NCI-H128 (cell line): ENCODE data around the gene NCR1.
"Not testable (repeated sequence)": the region's sequence is repeated elsewhere in the genome, so short reads cannot be mapped to it uniquely, and the experiment has no call there.

Experiments
- DNase-seq: peaks from one replicate; lab custom pipeline; 2025; ENCODE audit not compliant: unreplicated experiment; lab: John Stamatoyannopoulos, UW

Gene NCR1

DNA sequence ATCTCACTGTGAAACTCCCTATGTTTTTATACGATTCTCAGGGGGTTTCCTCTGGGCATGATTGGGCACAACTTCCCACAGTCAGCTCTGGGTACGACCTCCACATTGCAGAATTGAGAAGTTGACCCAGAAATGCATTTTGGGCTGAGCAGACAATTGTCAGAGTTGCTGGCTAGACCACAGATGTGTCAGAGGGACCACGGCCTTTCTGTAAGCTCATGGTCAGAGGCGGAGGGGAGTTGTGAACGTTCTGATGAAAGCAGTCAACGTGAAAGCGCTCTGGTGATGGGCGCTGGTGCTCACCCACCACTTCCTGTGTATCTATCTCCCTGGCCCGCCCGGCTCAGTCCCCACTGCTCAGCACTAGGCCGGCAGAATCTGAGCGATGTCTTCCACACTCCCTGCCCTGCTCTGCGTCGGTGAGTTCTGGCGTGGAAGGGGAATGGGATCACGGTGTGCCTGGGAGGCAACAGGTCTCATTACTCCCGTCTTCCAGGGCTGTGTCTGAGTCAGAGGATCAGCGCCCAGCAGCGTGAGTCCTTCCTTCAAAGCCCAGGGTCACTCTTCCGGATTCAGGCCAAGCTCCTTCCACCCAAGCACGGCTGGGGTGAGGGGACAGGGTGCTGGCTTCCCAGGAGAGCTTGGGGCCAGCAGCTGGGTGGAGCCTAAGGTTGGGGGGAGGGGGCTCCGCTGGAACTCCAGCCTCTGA lies at the start of gene NCR1:
TSS of gene NCR1 (plus strand) at position 346 of the 709 bp plus-strand sequence. CDS start at position 386, 40 bp downstream.
- DNase-seq: no peak

- DNase-seq: not testable (repeated sequence)
These were observed 47.5 kb upstream of the NCR1 start for GRCh38 chr19:54858476-54858875.

DNA sequence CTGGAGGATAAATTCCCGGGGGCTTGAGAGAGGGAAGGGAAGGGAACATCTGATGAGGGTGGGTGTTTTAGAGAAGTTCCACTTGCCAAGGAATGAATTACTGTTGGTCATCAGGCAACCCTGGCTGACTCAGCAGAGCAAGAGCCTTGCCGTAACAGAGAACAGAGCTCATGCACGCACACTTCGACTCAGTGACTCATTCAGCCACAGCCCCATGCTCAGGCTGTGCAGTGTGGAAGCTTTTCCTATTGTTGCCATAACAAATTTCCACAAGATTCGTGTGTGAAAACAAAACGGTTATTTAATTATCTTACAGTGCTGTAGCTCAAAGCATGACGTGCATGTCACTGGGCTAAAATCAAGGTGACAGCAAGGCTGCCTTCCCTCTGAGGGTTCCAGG lies 46.5 kb upstream of the NCR1 start:
- not testable (repeated sequence) for DNase-seq

DNA sequence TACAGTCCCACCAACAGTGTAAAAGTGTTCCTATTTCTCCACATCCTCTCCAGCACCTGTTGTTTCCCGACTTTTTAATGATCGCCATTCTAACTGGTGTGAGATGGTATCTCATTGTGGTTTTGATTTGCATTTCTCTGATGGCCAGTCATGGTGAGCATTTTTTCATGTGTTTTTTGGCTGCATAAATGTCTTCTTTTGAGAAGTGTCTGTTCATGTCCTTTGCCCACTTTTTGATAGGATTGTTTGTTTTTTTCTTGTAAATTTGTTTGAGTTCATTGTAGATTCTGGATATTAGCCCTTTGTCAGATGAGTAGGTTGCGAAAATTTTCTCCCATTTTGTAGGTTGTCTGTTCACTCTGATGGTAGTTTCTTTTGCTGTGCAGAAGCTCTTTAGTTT lies 42.5 kb upstream of the NCR1 start:
- DNase-seq: not testable (repeated sequence)

DNA sequence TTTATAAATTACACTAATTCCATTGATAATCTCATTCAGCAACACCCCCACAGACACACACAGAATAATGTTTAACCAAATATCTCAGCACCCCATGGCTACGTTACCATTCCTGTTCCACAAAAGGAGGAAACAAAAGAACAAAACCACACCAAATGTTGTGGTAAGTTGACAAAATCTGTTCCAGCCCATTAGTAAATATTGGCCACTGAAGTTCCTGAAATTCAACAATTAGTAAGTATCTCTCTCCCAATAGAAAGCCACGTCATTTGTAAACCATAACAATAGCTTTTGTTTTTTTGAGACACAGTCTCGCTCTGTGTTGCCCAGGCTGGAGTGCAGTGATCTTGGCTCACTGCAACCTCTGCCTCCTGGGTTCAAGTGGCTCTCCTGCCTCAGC lies 34.3 kb upstream of the NCR1 start:
- no peak for DNase-seq

GRCh38 chr19:54873990-54874389 lies 32.0 kb upstream of the NCR1 start, which contains the start of gene FCAR:
Gene FCAR (plus strand): TSS chr19:54874235. CDS start chr19:54874290, 55 bp downstream.
- DNase-seq: no peak

- no peak for DNase-seq
These were observed 30.4 kb upstream of the NCR1 start for GRCh38 chr19:54875506-54875905.

DNA sequence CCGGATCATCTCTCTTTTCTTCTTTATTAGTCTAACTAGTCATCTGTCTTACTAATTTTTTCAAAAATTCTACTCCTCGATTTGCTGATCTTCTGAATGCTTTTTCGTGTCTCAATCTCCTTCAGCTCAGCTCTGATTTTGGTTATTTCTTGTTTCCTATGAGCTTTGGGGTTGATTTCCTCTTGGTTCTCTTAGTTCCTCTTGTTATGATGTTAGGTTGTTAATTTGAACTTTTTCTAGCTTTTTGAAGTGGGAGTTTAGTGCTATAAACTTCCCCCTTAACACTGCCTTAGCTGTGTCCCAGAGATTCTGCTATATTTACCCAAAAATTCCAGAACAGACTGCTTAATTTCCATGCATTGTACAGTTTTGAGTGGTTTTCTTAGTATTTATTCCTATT lies 28.5 kb upstream of the NCR1 start:
- DNase-seq: no peak

- no peak for DNase-seq
These were observed 24.1 kb upstream of the NCR1 start for GRCh38 chr19:54881884-54882283.

DNA sequence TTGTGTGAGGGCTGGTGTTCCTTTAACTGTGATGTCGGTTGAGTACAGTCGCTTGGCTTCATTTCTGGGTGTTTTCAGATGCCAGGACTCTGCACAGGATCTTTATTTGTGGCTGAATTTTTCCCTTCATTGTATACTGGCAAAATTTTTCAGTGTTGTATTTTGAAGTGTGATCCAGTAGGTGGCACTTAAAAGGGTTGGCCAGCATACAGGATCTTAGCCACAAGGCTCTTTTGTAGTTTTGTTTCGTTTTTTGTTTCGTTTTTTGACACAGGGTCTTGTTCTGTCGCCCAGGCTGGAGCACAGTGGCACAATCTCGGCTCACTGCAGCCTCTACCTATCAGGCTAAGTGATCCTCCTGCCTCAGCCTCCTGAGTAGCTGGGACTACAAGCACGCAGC lies 23.2 kb upstream of the NCR1 start:
- DNase-seq: no peak

DNA sequence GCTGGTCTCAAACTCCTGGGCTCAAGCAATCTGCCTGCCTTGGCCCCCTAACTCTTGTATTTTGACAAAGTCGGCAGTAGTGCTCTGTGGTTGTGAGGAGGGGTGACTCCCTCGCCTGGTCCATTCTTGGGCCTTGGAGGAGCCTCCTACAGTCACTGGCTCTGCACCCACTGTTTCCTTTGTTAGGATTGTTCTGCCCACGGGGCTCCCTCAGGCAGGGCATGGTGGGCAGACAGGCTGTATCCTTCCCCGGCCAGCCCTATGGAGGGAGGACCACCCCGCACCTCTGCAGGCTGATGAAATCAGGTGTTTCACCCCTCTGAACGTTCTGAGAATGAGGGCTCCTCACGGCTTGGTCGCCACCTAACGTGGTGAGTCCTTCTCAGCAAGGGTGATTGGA lies 22.7 kb upstream of the NCR1 start:
- DNase-seq: no peak

- DNase-seq: no peak
These were observed 17.7 kb upstream of the NCR1 start for GRCh38 chr19:54888239-54888638.

- no peak for DNase-seq
These were observed 16.4 kb upstream of the NCR1 start for GRCh38 chr19:54889566-54889965.

DNA sequence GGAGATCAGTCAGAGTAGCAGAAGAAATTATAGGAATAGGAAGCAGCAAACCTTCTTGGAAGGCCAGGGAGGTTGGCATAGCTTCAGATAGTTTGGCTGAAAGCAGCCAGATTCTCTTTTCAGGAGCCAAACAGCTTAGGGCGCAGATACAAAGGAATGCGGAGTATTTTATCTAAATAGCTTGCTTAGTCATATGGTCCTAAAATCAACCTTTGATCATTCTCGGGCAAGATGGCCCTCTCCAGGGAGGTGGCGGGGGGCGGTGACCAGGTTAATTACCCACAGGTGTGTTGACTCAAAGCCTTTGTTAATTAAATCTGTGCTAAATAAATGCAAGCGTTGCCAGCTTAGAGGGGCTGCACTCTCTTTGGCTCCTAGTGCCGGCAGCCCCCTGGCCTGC lies 12.5 kb upstream of the NCR1 start:
- no peak for DNase-seq

DNA sequence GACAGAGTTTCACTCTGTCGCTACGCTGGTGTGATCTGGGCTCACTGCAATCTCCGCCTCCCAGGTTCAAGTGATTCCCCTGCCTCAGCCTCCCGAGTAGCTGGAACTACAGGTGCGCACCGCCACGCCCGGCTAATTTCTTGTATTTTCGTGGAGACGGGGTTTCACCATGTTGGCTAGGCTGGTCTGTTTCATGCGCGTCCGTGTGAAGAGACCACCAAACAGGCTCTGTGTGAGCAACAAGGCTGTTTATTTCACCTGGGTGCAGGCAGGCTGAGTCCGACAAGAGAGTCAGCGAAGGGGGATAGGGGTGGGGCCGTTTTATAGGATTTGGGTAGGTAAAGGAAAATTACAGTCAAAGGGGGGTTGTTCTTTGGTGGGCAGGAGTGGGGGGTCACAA lies 11.8 kb upstream of the NCR1 start:
- not testable (repeated sequence) for DNase-seq

DNA sequence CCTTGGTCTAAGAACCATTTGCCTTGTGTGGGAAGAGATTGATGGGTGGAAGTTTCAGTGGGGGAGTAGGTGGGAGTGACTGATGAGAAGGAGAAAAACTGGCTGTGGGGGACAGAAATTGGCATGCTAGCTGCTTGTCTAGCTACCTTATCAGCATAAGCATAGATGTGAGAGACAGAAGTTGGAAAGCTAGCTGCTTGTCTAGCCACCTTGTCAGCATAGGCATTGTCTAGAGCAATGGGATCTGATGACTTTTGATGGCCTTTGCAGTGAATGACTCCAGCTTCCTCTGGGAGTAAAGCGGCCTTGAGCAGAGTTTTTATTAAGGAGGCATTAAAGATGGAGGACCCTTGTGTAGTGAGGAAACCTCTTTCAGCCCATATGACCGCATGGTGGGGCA lies 9.9 kb upstream of the NCR1 start:
- no peak for DNase-seq

GRCh38 chr19:54898685-54899084 lies 7.3 kb upstream of the NCR1 start:
- DNase-seq: not testable (repeated sequence)

DNA sequence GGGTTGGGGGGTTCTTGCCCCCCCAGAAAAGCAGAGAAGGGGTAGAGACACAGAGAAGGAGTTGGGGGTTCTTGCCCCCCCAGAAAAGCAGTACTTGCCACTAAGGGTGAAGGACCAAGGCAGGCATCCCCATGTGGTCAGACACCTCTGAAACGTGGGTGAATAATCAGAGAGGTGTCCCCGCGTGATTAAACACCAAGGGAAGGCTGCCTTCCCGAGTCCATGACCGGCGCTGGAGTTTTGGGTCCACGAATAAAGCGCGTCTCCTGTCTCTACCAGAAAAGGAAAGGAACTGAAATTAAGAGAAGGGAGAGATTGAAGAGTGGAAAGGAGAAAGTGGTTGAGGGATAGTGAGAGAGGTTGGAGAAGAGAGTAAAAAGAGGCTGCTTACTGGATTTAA lies 6.3 kb upstream of the NCR1 start:
- DNase-seq: not testable (repeated sequence)

- not testable (repeated sequence) for DNase-seq
These were observed 4.8 kb upstream of the NCR1 start for GRCh38 chr19:54901153-54901552.

DNA sequence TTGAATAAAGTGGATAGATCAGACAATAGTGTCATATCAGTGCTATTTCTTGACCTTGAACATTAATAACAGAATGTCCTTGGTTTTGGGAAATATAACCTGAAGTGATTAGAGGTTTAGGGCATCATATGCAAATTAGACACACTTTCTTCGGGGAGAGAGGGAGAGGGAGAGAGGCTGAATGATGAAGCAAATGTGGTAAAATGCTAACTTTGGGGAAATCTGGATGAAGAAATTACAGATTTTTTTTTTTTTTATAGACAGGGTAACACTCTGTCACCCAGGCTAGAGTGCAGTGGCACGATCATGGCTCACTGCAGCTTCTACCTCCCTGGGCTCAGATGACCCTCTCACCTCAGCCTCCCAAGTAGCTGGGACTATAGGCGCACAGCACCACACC lies 3.9 kb upstream of the NCR1 start:
- DNase-seq: no peak

DNA sequence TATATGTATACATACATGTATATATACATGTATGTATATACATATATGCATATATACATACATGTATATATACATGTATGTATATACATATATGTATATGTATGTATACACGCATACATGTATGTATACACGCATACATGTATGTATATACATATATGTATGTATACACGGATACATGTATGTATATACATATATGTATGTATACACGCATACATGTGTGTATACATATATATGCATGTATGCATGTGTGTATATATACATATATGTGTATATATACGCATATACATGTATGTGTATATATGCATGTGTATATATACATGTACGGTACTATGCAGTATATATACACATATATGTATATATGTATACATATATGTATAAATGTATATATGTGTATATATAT lies 2.6 kb upstream of the NCR1 start:
- no peak for DNase-seq

GRCh38 chr19:54904261-54904660 lies 1.7 kb upstream of the NCR1 start:
- not testable (repeated sequence) for DNase-seq

DNA sequence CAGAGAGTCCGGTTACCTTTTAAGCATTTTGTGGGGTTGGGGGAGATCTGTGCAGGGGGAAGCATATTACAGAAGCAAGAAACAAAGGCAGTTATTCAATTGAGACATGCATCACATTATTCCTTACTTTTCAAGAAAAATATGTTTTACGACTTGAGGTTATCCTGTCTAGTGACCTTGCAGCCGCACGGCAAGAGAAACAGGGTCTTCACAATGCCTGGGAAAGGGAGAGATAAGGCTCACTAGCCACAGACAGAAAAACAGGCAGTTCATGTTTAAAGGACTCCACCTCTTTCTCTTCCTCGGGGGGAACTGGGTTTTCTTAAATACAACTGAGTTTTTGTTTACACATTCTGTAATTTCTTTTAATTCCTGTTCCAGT lies 536 bp upstream of the NCR1 start:
- DNase-seq: no peak
